22Rv1 (cell line): Measurements from ENCODE around the gene ZNF606.
A peak's percentile ranks its signal among the peaks of the same experiment; 100 is the strongest.

ENCODE experiments used
- H3K27ac ChIP-seq: fragments of 450-650 bp; 2 replicates; pipeline ENCODE4 v1.5.1; 2017
- ZFX ChIP-seq: fragments of 450-650 bp; IDR thresholded peaks from 2 replicates; pipeline ENCODE4 v1.6.1; 2017; ENCODE audit warnings: antibody characterized with exemption, borderline replicate concordance
- TF ChIP-seq, protein P1 (sequence below): fragments of 450-650 bp; IDR thresholded peaks from 2 replicates; pipeline ENCODE4 v1.5.1; 2017; ENCODE audit warnings: mild to moderate bottlenecking

The ZNF606 gene

DNA sequence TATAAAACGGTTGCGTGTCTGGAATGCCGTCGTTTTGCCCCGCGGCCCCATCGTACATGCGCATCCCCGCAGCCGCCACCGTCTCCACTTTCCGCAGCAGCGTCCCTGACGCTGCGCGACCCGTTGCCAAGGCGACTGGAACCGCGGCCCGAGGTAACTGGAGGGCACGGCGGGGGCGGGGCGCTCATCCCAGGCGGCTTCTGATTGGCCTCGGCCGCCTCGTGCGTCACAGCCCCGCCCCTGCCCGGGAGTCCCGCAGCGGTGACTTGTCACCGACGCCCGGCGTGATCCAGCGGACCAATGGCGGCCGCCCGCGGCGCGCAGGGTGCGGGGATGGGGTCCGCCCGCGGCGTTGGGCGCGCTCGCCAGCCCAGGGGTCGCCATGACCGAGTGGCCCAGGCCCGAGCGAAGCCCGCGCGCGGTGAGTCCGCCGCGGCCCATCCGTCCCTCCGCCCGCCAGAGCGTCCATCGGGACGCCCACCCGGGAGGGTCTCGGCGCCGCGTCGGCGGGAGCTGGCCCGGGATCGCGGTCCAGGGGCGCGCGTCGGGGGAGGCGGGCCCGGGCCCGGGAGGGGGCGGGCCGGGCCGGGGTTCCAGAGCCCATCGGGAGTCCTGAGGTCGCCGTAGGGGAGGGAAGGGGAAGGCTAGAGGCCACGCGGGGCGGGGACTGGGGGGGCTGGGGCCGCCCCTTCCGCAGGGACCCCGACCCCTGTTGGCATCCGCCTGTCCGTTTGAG is 31.3 kb upstream of the ZNF606 start, which contains the start of gene ZSCAN1:
ZSCAN1 (plus strand) TSS at position 285 of the 736 bp plus-strand sequence. CDS start 3,812 bp downstream, outside the sequence.
- TF ChIP-seq, protein P1, sequence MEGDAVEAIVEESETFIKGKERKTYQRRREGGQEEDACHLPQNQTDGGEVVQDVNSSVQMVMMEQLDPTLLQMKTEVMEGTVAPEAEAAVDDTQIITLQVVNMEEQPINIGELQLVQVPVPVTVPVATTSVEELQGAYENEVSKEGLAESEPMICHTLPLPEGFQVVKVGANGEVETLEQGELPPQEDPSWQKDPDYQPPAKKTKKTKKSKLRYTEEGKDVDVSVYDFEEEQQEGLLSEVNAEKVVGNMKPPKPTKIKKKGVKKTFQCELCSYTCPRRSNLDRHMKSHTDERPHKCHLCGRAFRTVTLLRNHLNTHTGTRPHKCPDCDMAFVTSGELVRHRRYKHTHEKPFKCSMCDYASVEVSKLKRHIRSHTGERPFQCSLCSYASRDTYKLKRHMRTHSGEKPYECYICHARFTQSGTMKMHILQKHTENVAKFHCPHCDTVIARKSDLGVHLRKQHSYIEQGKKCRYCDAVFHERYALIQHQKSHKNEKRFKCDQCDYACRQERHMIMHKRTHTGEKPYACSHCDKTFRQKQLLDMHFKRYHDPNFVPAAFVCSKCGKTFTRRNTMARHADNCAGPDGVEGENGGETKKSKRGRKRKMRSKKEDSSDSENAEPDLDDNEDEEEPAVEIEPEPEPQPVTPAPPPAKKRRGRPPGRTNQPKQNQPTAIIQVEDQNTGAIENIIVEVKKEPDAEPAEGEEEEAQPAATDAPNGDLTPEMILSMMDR: no peak
- no peak for TF ChIP-seq ZFX
- H3K27ac ChIP-seq: peak within 1 kb of the TSS; percentile 68

DNA sequence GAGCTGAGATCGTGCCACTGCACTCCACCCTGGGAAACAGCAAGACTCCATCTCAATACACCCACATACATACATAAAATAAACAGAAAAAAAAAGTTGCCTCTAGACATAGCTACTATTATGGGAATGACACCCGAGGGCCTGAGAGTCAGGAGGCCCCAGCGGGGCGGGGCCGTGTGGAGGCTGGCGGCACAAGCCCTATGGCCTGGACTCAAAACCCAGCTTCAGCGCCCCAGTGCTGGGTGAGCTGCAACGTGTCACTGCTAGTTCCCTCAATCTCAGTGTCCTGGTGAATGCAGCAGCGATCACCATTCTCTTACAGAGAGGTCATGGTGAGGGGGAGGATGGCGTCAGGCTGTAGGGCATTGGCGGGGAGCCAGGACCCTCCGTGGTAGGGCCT is 22.0 kb upstream of the ZNF606 start:
- TF ChIP-seq, protein P1: no peak
- TF ChIP-seq ZFX: no peak
- no peak overlapping the region for H3K27ac ChIP-seq

DNA sequence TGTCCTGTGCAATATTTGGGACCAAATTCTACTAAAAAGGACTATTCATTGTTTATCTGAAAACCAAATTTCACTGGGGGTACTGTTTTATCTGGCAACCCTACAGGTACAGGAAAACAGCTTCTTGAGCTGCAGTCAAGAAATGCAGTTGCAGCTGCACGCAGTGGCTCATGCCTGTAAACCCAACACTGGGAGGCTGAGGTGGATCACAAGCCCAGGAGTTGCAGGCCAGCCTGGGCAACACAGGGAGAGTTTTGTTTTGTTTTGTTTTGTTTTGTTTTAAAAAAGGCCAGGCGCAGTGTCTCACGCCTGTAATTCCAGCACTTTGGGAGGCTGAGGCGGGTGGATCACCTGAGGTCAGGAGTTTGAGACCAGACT is 19.7 kb upstream of the ZNF606 start:
- TF ChIP-seq, protein P1: no peak; the same call in 1 of the 2 replicates
- TF ChIP-seq ZFX: no peak
- H3K27ac ChIP-seq: no peak overlapping the region

DNA sequence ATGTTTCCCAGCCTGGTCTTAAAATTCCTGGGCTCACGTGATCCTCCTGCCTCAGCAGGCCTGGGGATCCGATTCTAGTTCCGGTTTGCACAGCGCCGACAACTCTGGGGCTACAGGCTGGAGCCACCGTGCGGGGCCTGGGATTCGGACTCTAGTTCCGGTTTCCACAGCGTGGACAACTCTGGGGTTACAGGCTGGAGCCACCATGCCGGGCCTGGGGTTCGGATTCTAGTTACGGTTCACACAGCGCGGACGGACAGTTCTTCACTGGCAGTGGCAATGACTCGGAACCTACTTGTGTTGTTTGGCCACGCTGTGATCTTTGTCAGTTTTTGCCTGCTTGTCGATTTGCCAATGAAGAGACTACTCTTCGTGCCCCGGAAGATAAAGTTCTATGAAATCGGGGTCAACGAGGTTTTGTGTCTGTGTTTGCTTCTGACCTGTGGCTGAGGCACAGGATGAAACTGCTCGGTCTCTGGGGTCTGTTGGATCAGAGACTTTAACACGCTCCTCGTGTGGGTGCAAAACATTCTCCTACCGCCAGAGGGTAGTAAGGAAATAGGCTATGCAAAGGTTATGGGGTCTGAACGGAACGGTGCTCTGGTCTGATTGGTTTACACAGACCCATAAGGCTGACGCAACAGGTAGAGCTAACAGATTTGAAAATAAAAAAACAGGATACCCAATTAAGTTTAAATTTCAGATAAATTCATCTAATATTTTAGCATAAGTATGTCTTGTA is 19.1 kb upstream of the ZNF606 start:
- no peak for TF ChIP-seq ZFX
- TF ChIP-seq, protein P1: peak; percentile 60
- no peak overlapping the region for H3K27ac ChIP-seq

DNA sequence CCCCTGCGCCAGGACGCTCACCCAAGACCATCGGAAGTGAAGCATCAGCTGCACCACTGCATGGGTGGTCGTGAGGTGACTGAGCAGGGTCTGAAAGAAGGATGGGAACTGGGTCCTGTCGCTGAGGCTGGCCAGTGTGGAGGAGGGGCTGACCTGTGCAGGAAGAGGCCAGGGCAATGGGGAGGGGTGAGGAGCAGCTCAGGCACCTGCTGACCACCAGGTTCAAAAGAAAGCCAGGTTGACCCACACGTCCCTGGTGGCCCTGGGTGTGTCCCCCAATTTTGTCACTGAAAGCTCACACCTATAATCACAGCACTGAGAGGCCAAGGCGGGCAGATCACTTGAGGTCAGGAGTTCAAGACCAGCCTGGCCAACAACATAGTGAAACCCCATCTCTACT is 17.5 kb upstream of the ZNF606 start:
- TF ChIP-seq, protein P1: no peak
- TF ChIP-seq ZFX: no peak
- H3K27ac ChIP-seq: no peak overlapping the region

DNA sequence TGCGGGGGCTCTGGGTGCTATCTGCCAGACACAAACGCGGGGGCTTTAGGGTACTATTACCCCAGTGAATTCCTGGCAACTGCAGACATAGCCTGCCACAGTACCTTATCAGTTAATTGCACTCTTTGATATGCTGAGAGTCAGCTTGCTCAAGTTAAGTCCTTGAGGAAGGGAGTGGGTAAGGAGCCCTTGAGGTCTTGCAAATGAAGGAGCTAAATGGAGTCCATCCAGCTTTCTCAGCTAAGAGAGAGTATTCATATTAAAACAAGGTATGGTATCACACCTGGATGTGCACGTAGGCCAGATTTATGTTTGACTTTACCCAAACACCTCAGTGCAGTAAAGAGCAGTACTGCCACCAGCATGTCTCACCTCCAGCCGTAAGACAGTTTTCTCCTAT is 11.5 kb upstream of the ZNF606 start:
- TF ChIP-seq, protein P1: no peak
- TF ChIP-seq ZFX: no peak
- H3K27ac ChIP-seq: no peak overlapping the region

DNA sequence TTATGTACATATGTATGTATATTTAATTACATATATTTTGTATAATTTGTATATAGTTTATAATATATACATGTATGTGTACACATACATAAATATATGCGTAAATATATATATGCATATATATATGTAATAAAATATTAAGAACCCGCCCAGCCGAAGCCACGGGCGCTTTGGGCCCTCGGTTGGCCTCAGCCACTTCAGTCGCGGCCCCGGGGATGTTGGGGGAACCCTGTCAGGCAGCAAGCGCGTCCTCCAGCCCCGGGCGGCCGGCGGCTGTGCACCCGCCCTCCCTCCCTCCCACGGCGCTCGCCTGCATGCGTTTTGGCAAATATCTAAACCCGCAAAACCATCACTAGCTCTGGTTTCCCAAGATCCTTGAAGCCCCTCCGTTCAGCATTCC is 7.9 kb upstream of the ZNF606 start:
- H3K27ac ChIP-seq: no peak overlapping the region

More for the DNA sequence above, 7.9 kb upstream of the ZNF606 start:
- TF ChIP-seq ZFX: no peak
- TF ChIP-seq, protein P1: no peak
